GM12801 (cell line): ENCODE measurements around the gene OSBPL6.

Experiments used
- CTCF ChIP-seq: IDR thresholded peaks from one replicate; pipeline ENCODE4 v1.5.1; 2011; ENCODE audit warnings: control low read depth; ENCODE audit not compliant: insufficient read length; ENCODE audit errors: extremely low read depth

The OSBPL6 gene

GRCh38 chr2:178266445-178266844 lies 72.1 kb downstream of the OSBPL6 start:
- no peak for TF ChIP-seq CTCF

GRCh38 chr2:178267660-178268059 lies 73.3 kb downstream of the OSBPL6 start:
- TF ChIP-seq CTCF: no peak

- TF ChIP-seq CTCF: no peak
Observed at GRCh38 chr2:178268435-178268834, 74.1 kb downstream of the OSBPL6 start.

- TF ChIP-seq CTCF: no peak
Observed at GRCh38 chr2:178269438-178270224, 75.3 kb downstream of the OSBPL6 start.

GRCh38 chr2:178270338-178270737 lies 76.0 kb downstream of the OSBPL6 start:
- TF ChIP-seq CTCF: no peak

- no peak for TF ChIP-seq CTCF
Observed at GRCh38 chr2:178271094-178271493, 76.8 kb downstream of the OSBPL6 start.

GRCh38 chr2:178271629-178272333 lies 77.5 kb downstream of the OSBPL6 start:
- TF ChIP-seq CTCF: no peak
